HEK293T (cell line): Measurements from ENCODE around the gene LETM1.

Source experiments
- ARNT ChIP-seq: fragments of 450-650 bp; IDR thresholded peaks from 2 replicates; pipeline ENCODE4 v1.6.1; 2017; ENCODE audit warnings: mild to moderate bottlenecking
- BHLHE40 ChIP-seq: fragments of 450-650 bp; IDR thresholded peaks from 2 replicates; pipeline ENCODE4 v1.6.1; 2016; ENCODE audit warnings: mild to moderate bottlenecking, moderate library complexity, borderline replicate concordance
- ELF4 ChIP-seq: fragments of 450-650 bp; IDR thresholded peaks from 2 replicates; pipeline ENCODE4 v1.6.1; 2017; ENCODE audit warnings: antibody characterized with exemption
- FOXA1 ChIP-seq: fragments of 450-650 bp; IDR thresholded peaks from 2 replicates; pipeline ENCODE4 v1.6.1; 2016; ENCODE audit warnings: mild to moderate bottlenecking
- FOXK2 ChIP-seq: fragments of 450-650 bp; IDR thresholded peaks from 2 replicates; pipeline ENCODE4 v1.6.1; 2016; ENCODE audit warnings: mild to moderate bottlenecking
- FOXM1 ChIP-seq: fragments of 450-650 bp; IDR thresholded peaks from 2 replicates; pipeline ENCODE4 v1.6.1; 2017; ENCODE audit warnings: mild to moderate bottlenecking, borderline replicate concordance
- HDGF ChIP-seq: fragments of 450-650 bp; IDR thresholded peaks from 2 replicates; pipeline ENCODE4 v1.6.1; 2017; ENCODE audit warnings: antibody characterized with exemption, borderline replicate concordance
- LEF1 ChIP-seq: fragments of 450-650 bp; IDR thresholded peaks from 2 replicates; pipeline ENCODE4 v1.6.1; 2017; ENCODE audit warnings: mild to moderate bottlenecking, borderline replicate concordance
- SP1 ChIP-seq: fragments of 450-650 bp; IDR thresholded peaks from 2 replicates; pipeline ENCODE4 v1.6.1; 2017
- SUZ12 ChIP-seq: fragments of 450-650 bp; IDR thresholded peaks from 2 replicates; pipeline ENCODE4 v1.6.1; 2016; ENCODE audit warnings: mild to moderate bottlenecking
- TARDBP ChIP-seq: fragments of 450-650 bp; IDR thresholded peaks from 2 replicates; pipeline ENCODE4 v1.6.1; 2016
- ZNF384 ChIP-seq: fragments of 450-650 bp; IDR thresholded peaks from 2 replicates; pipeline ENCODE4 v1.6.1; 2016
- TF ChIP-seq, protein P1 (sequence below): fragments of 450-650 bp; IDR thresholded peaks from 2 replicates; pipeline ENCODE4 v1.6.1; 2016

DNA sequence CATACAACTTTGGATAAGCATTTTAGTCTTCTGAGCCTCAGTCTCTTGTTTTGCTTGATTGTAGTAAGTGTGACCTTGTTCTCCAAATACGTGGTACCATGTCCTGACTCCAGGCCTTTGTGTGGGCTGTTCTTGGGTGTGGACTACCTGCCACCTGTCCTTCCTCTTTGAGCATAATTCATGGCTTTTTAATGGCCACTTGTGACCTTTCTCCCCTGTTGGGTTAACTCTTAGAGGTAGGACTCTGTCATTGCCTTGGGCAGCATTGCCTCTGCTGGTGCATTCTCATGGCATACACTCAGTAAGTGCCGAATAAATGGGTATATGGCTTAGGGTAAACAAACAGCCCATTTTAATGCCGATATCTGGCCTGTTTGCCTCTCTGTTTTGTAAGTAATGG, 18.2 kb upstream of the LETM1 start:
- TF ChIP-seq SUZ12 (no peak), TARDBP (no peak), ELF4 (no peak), FOXA1 (no peak), ZNF384 (no peak), FOXK2 (no peak), SP1 (no peak), FOXM1 (no peak), BHLHE40 (no peak), ARNT (no peak), HDGF (no peak), LEF1 (no peak)
- TF ChIP-seq, protein P1, sequence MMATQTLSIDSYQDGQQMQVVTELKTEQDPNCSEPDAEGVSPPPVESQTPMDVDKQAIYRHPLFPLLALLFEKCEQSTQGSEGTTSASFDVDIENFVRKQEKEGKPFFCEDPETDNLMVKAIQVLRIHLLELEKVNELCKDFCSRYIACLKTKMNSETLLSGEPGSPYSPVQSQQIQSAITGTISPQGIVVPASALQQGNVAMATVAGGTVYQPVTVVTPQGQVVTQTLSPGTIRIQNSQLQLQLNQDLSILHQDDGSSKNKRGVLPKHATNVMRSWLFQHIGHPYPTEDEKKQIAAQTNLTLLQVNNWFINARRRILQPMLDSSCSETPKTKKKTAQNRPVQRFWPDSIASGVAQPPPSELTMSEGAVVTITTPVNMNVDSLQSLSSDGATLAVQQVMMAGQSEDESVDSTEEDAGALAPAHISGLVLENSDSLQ = peak; percentile 49; the same call in 1 of the 2 replicates
